Ishikawa (cell line): ENCODE data around the gene PPP1R17.

Experiments used
- CEBPB ChIP-seq: IDR thresholded peaks from 2 replicates; pipeline ENCODE4 v1.6.1; 2012
- CREB1 ChIP-seq: IDR thresholded peaks from 2 replicates; pipeline ENCODE4 v1.6.1; 2012; ENCODE audit warnings: low read depth
- EGR1 ChIP-seq: IDR thresholded peaks from 2 replicates; pipeline ENCODE4 v1.6.1; 2012
- EP300 ChIP-seq: IDR thresholded peaks from 2 replicates; pipeline ENCODE4 v1.6.1; 2012; ENCODE audit warnings: borderline replicate concordance
- FOXM1 ChIP-seq: IDR thresholded peaks from 2 replicates; pipeline ENCODE4 v1.6.1; 2012; ENCODE audit warnings: low read depth, borderline replicate concordance
- NFIC ChIP-seq: IDR thresholded peaks from 2 replicates; pipeline ENCODE4 v1.6.1; 2012
- RAD21 ChIP-seq: IDR thresholded peaks from 2 replicates; pipeline ENCODE4 v1.6.1; 2012; ENCODE audit warnings: low read depth
- TAF1 ChIP-seq: IDR thresholded peaks from 2 replicates; pipeline ENCODE4 v1.6.1; 2012; ENCODE audit warnings: low read depth, mild to moderate bottlenecking
- TCF12 ChIP-seq: IDR thresholded peaks from 2 replicates; pipeline ENCODE4 v1.6.1; 2012; ENCODE audit warnings: low read depth
- TEAD4 ChIP-seq: IDR thresholded peaks from 2 replicates; pipeline ENCODE4 v1.6.1; 2012
- YY1 ChIP-seq: IDR thresholded peaks from 2 replicates; pipeline ENCODE4 v1.6.1; 2012; ENCODE audit warnings: low read depth
- ZBTB7A ChIP-seq: IDR thresholded peaks from 2 replicates; pipeline ENCODE4 v1.6.1; 2012; ENCODE audit warnings: low read depth
- TF ChIP-seq, protein P1 (sequence below): IDR thresholded peaks from 2 replicates; pipeline ENCODE4 v1.6.1; 2012
- TF ChIP-seq, protein P2 (sequence below): IDR thresholded peaks from 2 replicates; pipeline ENCODE4 v1.6.1; 2012; ENCODE audit warnings: low read depth, mild to moderate bottlenecking
- TF ChIP-seq, protein P3 (sequence below): IDR thresholded peaks from 2 replicates; pipeline ENCODE4 v1.6.1; 2012

The PPP1R17 gene

DNA sequence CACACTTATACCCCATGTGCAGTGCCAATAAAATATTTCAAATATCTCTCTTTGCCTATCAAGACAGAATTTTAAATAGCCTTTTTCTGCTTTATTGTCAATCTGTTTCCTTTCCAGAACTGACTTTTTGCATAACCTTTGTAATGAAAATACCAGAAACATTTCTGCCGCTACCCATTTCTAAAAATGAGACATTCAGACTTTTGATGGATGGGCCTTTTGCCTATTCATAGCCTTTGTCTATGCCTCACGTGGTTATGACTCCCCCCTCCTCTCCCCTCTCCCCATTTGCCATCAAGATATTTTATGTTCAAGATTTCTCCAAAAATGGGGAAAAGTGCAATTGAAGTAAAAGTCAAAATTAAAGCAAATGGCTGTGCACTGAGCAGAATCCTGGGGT is 5.9 kb downstream of the PPP1R17 start:
- TF ChIP-seq, protein P1, sequence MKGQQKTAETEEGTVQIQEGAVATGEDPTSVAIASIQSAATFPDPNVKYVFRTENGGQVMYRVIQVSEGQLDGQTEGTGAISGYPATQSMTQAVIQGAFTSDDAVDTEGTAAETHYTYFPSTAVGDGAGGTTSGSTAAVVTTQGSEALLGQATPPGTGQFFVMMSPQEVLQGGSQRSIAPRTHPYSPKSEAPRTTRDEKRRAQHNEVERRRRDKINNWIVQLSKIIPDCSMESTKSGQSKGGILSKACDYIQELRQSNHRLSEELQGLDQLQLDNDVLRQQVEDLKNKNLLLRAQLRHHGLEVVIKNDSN = no peak
- TF ChIP-seq EP300 (no peak), TEAD4 (no peak), TAF1 (no peak), NFIC (no peak)

DNA sequence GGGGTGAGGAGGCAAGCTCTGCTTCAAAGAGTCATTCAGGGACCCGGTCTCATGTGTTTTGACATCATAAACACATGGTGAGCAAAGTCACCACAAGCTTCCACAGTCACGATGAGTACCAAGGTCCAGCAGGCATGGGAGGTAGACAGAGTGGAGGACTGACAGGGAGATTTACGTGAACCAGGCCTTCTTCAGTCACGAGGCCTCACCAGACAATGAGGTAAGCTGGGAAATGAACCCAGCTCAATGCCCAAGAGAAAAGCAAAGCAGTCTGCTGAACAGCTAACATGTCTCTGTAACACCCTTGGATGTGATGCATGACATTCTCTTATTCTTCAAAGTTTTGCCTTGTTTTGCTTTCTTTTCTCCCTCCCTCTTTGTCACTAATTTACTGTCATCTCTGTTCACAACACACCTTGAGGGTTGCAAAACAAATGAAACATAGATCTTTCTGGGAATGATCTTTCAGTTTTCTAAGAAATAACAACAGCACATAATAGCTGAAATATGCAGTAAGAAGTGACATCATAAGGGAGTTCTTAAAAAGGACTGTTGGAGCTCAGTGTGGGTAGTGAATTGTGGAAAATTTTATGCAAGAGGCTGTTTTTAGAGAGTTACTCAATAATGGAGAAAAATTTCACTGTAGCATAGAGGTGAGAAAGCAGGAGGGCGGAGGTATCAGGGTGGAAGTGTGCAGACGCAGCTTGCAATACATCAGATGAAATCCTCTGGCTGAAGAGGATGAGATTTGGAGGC is 9.0 kb downstream of the PPP1R17 start:
- TF ChIP-seq TAF1 = no peak
- TF ChIP-seq TEAD4 = no peak
- TF ChIP-seq, protein P2, sequence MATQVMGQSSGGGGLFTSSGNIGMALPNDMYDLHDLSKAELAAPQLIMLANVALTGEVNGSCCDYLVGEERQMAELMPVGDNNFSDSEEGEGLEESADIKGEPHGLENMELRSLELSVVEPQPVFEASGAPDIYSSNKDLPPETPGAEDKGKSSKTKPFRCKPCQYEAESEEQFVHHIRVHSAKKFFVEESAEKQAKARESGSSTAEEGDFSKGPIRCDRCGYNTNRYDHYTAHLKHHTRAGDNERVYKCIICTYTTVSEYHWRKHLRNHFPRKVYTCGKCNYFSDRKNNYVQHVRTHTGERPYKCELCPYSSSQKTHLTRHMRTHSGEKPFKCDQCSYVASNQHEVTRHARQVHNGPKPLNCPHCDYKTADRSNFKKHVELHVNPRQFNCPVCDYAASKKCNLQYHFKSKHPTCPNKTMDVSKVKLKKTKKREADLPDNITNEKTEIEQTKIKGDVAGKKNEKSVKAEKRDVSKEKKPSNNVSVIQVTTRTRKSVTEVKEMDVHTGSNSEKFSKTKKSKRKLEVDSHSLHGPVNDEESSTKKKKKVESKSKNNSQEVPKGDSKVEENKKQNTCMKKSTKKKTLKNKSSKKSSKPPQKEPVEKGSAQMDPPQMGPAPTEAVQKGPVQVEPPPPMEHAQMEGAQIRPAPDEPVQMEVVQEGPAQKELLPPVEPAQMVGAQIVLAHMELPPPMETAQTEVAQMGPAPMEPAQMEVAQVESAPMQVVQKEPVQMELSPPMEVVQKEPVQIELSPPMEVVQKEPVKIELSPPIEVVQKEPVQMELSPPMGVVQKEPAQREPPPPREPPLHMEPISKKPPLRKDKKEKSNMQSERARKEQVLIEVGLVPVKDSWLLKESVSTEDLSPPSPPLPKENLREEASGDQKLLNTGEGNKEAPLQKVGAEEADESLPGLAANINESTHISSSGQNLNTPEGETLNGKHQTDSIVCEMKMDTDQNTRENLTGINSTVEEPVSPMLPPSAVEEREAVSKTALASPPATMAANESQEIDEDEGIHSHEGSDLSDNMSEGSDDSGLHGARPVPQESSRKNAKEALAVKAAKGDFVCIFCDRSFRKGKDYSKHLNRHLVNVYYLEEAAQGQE = no peak
- no peak for TF ChIP-seq ZBTB7A
- no peak for TF ChIP-seq TCF12
- TF ChIP-seq CREB1 = no peak
- TF ChIP-seq RAD21 = no peak
- no peak for TF ChIP-seq EGR1
- TF ChIP-seq EP300 = no peak
- TF ChIP-seq CEBPB = no peak
- no peak for TF ChIP-seq NFIC
- TF ChIP-seq, protein P3, sequence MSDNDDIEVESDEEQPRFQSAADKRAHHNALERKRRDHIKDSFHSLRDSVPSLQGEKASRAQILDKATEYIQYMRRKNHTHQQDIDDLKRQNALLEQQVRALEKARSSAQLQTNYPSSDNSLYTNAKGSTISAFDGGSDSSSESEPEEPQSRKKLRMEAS = no peak
- TF ChIP-seq YY1 = no peak

DNA sequence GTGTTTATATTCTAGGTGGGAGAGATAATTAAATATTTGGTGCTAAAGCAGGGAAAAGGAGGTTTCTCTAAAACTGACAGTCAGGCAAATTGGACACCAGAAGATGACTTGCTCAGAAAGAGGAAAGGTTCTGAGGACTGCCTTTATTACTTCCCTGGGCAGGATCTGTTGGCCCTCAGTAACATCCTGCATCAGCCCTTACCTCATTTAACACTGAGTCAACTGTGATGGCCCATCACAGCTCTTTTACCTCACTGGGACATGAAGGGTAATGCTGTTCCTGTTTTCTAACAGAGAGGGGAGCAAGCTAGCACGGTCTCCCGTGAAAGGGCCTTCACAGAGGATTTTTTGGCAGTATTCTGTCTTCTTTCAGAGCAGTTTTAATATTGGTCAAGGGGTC is 12.0 kb downstream of the PPP1R17 start:
- TF ChIP-seq EP300 (no peak), RAD21 (no peak), CREB1 (no peak), CEBPB (no peak), ZBTB7A (no peak), FOXM1 (no peak), NFIC (no peak), TAF1 (no peak)
- TF ChIP-seq, protein P2 = no peak
- TF ChIP-seq, protein P1 = no peak
- TF ChIP-seq, protein P3 = no peak

DNA sequence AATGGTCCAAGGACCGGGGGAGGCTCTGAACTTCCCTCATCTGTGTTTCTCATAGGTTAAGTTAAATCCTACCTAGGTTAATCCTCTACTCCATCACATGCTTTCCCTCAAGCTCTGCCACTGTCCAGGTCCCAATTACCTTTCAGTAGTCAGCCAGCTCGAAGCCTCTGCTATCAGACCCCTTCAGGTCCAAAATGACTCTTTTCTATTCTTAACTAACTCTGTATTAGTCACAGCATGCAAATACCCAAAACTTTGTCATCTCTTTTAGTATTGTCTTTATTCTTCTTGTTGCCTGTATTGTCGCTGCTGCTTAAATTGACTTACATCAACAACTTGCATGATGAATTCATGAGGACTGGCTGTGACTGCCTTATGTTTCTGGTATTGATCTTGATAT is 15.3 kb downstream of the PPP1R17 start:
- no peak for TF ChIP-seq TAF1
- no peak for TF ChIP-seq CREB1
- TF ChIP-seq, protein P3 = no peak
- no peak for TF ChIP-seq NFIC

DNA sequence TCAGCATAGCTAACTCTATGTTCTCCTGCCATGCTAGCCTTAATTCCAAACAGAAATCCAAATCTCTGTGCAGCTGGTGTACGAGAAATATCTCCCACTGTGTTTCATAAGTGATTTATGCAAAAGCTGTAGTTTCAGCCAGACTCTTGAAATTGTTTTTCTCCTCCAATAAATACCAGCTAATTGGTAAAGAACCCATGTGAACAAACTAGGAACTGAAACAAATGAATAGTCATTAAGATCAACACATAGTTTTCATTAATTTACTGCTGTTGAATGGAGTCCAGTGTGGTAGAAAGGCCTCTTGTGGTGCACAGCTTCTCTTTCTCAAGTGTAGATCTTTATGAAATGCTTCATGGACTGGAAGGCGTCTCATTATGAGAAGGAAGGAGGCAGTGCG is 18.4 kb downstream of the PPP1R17 start:
- TF ChIP-seq YY1 = no peak
- TF ChIP-seq CEBPB = no peak
- TF ChIP-seq, protein P3 = no peak
- TF ChIP-seq EP300 = no peak
- no peak for TF ChIP-seq RAD21
- no peak for TF ChIP-seq TEAD4
- TF ChIP-seq, protein P1 = no peak
- no peak for TF ChIP-seq TAF1
- no peak for TF ChIP-seq NFIC
- no peak for TF ChIP-seq EGR1
- TF ChIP-seq CREB1 = no peak
- TF ChIP-seq TCF12 = no peak
- no peak for TF ChIP-seq FOXM1
- TF ChIP-seq, protein P2 = no peak
- no peak for TF ChIP-seq ZBTB7A
